Activated CD4-positive, alpha-beta T cell treated with anti-CD3 and anti-CD28 coated beads, Interleukin-2, amount 50 U/mL, for 48 hours (primary cell): ENCODE data around the gene ZNF749.
"Not testable (repeated sequence)": the region's sequence is repeated elsewhere in the genome, so short reads cannot be mapped to it uniquely, and the experiment has no call there.

Source experiments
- DNase-seq, 2 experiments: peaks; one replicate each; pipeline ENCODE4 v3.0.0-alpha.2; 2020

ZNF749 gene

DNA sequence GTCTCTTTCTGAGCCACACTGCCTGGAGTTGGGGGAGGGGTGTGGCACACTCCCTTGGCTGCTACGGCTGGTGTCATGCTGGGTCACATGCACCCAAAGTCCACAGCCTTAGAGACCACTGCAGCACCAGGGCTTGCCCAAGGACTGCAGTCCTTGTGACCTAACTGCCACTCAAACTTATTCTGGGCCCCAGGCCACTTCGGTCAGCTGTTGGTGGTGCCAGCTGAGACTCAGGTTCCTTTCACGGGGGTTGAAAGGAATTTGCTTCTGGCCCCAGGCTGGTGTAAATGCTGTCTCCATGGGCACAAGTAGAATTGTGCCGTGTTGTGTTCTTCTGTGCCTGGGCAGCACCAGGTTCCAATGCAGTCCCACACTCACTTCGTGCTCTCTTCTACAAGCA, 31.4 kb downstream of the ZNF749 start:
- DNase-seq, result no peak

DNA sequence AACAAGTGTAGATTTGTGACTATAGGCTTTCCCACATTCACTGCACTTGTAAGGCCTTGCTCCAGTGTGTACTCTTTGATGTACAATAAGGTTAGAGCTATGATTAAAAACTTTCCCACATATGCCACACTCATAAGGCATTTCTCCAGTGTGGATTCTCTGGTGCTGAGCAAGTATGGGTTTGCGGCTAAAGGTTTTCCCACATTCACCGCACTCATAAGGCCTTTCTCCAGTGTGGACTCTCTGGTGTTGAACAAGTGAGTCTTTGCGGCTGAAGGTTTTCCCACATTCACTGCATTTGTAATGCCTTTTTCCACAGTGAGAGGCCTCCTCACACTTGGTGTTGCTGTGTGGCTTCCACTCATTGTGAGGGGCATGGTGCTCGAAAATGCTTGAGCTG, 38.5 kb downstream of the ZNF749 start:
- DNase-seq, result no peak

- peak; percentile 87 to 91 for DNase-seq
Observed at GRCh38 chr19:57477191-57478008, 42.3 kb downstream of the ZNF749 start, which contains the start of gene ZNF772. ZNF772 (minus strand) TSS chr19:57477566; CDS start chr19:57477309, 257 bp downstream.

DNA sequence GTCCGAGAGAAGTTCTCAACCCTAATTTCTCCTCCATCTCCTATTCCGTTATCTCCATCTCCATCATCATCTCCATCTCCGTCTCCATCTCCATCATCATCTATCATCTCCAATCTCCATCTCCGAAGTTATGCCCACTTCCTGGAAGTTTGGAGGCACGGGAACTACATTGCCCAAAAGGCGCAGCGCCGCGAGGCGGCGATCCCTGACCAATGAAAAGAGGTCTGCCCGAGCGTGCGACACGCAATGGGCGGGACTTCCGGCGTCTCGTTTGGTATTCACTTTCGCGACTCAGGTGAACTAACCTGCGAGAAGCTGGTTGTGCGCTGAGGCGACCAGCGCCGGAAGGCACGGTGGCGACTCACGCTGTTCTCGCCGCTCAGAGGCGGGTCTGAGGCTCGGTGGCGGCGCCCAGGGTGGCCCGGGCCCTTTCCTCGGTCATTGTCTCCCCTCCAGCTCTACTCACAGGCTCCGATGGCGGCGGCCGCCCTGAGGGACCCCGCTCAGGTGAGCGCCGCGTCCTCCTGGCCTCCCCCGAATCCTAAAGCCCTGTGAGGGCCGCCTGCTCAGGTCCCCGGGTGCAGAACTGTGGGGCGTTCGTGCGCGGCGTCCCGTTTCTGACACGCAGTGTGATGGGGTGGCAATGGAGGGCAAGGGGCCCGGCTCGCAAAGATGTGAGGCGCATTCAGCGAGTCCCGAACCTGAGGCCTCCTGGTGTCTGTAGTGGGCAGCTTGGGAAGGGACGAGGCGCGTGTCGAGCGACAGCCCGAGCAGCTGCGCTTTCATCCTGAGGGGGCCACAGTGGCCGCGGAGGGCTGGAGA, 52.6 kb downstream of the ZNF749 start, which contains the start of gene ZNF419:
Gene ZNF419 (plus strand): TSS at position 274 of the 822 bp plus-strand sequence. CDS start 201 bp downstream, at position 475.
- peak; percentile 93 to 95 for DNase-seq

GRCh38 chr19:57488299-57488644, 53.1 kb downstream of the ZNF749 start:
- not testable (repeated sequence) for DNase-seq
